NCI-H187 (cell line): ENCODE data around the gene RBM11.
A peak's percentile ranks its signal among the peaks of the same experiment; 100 is the strongest.

Source experiments
- DNase-seq, 2 experiments: peaks; one replicate each; lab custom pipeline; 2025; lab: John Stamatoyannopoulos, UW

RBM11 gene, protein sequence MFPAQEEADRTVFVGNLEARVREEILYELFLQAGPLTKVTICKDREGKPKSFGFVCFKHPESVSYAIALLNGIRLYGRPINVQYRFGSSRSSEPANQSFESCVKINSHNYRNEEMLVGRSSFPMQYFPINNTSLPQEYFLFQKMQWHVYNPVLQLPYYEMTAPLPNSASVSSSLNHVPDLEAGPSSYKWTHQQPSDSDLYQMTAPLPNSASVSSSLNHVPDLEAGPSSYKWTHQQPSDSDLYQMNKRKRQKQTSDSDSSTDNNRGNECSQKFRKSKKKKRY

DNA sequence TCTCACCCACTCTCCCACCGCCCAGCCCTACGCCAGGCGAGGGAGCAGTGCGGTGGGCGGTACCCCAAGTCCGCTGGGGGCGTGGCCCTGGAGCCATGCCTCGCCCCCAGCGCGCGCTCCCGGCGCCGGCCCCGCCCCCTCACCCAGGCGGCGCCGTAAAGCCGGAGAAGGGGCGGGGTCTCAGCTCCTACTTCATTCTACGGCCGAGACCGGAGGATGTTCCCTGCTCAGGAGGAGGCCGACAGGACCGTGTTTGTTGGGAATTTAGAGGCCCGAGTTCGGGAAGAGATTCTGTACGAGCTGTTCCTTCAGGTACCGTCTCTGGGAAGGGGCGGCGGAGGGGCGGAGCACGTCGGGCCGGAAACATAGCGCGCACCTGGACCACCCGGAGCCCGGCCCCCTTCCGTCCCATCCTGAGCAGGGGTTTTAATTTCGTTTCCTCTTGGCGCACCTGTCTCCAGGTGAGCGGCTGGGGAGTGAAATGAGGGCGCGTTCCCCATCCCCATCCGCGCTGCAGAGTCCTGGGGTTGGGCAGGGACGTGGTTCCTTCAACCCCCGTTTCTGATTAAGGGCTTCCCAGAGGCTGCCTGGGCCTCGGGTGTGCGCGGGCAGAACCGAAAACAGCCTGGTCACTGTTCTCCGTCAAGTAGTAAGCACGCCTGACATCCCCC is at the start of gene RBM11:
Gene RBM11 (plus strand): TSS at position 187 of the 671 bp plus-strand sequence. CDS start 30 bp downstream, at position 217.
- peak; percentile 22 to 68 for DNase-seq

DNA sequence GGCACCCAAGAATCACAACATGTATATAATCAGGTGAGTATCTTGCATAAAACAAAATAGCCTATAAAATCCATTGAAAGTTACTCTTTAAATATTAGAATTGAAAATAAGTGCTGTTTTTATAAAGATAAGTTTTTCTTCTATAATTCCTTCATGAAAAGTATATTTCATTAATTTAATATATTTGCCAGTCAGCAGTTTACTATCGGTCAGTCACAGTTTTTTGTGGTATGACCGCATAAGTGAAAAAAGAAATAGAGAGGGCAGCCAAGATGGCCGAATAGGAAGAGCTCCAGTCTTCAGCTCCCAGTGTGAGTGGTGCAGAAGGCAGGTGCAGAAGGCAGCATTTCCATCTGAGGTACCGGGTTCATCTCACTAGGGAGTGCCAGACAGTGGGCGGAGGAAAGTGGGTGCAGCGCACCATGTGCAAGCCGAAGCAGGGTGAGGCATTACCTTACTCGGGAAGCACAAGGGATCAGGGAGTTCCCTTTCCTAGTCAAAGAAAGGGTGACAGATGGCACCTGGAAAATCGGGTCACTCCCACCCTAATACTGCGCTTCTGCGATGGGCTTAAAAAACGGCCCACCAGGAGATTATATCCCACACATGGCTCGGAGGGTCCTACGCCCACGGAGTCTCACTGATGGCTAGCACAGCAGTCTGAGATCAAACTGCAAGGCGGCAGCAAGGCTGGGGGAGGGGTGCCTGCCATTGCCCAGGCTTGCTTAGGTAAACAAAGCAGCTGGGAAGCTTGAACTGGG is 49.3 kb upstream of the RBM11 start:
- DNase-seq = peak; percentile 28 to 29

DNA sequence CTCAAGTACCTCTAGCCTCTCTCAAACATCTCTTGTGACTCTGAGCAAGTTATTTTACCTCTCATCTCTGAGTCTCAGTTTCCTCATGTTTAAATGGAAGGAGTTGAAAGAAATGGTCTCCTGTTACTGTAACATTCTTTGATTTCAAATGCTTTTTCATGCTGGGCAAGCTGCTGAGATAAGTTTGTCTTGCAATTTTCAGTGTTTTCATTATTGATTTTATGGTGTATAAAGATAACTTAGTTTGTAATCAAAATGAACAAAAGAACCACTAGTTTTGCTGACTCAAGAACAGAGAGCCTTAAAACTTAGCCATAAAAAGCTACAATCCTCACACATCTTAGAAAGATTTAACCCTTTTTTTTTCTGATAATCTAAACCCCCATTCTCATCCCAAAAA is 9.7 kb upstream of the RBM11 start:
- no peak for DNase-seq

DNA sequence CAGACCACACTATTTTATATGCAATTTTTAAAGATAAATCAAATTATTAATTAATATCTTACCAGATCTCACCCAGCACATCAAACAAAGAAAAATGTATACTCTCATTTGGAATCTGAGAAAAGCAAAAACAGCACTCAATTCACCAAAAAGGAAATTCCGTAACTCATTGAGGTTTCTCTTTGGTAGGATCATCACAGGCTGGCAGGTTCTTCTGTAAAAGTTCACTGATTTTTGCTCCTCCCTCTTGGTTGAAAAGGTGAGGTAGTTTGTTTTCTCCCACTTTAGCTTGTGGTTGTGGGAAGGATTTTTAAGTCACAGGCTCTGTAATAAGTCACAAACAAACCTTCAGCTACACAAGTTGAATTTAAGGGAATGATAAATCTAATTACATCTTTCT is 5.2 kb upstream of the RBM11 start, which contains the start of gene LIPI:
Gene LIPI (minus strand): TSS at position 218 of the 400 bp plus-strand sequence. CDS start 110 bp downstream, at position 108.
- DNase-seq = no peak

DNA sequence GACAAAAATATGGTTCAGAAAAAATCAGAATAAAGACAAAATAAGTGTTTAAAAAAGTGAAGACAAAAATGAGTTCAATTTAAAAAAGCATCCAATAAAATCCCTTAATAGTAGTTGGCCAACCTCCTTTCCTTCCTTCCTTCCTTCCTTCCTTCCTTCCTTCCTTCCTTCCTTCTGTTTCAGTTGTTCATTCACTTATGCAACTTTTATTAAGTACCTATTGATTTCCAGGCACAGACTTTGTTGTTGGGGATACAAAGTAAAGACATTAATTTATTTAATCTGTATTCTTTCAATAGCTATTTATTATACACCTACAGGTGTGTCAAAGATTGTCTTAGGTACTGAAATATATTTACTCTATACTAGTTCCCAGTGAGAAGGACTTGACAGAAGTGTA is 2.8 kb upstream of the RBM11 start:
- DNase-seq = no peak

DNA sequence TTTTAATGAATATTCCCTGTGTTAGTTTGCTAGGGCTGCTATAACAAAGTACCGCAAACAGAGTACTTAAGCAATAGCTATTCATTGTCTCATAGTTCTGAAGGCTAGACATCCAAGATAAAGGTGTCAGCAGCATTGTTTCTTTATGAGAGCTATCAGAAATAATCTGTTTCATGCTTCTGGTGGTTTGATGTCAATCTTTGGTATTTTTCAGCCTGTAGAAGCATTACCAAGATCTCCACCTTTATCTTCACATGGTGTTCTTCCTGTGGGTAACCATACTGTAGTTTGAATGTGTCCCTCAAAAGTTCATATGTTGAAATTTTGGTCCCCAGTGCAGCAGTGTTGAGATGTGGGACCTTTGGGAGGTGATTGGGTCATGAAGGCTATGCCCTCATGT is 7.4 kb downstream of the RBM11 start:
- DNase-seq = no peak

DNA sequence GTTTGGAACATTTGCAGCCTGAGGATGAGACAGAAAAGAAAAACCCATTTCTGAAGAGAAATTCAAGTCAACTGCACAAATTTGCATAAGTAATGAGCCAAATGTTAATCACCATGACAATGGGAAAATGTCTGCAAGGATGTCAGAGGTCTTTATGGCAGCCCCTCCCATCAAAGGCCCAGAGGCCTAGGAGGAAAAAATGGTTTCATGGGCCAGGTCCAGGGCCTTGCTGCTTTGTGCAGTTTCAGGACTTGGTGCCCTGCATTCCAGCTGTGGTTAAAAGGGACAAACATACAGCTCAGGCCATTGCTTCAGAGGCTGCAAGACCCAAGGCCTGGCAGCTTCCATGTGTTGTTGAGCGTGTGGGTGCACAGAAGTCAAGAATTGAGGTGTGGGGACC is 13.4 kb downstream of the RBM11 start:
- DNase-seq = no peak

DNA sequence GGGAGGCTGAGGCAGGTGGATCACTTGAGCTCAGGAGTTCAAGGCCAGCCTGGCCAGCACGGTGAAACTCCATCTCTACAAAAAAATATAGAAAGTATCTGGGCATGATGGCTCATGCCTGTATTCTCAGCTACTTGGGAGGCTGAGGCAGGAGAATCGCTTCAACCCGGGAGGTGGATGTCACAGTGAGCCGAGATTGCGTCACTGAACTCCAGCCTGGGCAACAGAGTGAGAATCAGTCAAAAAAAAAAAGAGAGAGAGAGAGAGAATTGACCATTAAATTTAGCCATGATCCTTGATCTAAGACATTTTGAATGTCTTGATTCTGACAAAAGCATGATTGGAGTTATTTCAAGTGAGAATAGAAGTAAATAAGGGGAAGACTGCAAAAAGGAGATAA is 19.1 kb downstream of the RBM11 start:
- no peak for DNase-seq

DNA sequence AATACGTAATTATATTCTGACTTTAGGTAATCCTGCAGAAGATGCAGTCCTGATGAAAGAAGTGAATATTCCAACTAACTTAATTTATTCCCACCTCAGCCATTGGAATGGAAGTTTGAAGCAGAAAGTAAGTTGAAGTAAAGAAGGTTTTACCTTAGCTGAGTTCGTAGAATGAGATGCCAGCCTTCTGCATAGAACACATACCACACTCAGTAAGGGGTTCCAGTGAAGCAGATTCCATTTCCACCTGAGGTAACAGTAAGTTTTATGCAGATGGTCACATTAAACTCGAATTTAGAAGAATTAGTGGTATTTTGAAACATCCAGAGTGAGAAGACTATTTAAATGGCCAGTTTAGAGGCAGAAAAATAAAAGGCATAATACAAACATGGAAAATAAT is 20.2 kb downstream of the RBM11 start:
- DNase-seq = no peak

DNA sequence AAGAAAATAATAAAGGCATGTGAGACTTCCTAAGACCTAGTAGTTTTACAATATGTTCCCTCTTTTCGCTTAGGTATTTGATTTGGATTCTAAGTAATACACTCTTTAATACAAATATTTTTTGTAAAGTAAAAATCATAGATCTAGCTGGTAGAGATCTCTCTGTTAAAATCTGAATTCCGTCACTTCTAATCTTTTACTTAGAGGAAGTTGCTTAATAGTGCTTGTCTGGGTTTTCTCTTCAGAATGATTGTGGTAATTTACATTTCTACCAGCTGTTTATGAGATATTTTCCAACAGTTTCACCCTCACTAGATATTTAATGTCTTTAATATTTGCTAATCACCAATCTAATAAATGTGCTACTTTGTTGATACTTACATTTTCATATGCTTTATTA is 23.3 kb downstream of the RBM11 start:
- no peak for DNase-seq

DNA sequence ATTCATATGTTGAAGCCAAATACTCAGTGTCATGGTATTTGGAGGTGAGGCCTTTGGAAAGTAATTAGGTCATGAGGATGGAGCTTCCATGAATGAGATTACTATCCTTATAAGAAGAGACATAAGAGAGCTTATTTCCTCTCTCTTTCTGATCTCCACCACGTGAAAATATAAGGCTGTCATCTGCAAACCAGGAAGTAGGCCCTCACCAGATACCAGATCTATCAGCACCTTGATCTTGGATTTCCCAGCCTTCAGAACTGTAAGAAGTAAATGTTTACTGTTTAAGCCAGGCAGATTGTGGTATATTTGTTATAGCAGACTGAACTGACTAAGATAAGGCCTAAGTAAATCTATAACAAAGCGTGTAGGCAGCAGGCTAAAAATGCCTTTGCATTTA is 25.3 kb downstream of the RBM11 start:
- no peak for DNase-seq

DNA sequence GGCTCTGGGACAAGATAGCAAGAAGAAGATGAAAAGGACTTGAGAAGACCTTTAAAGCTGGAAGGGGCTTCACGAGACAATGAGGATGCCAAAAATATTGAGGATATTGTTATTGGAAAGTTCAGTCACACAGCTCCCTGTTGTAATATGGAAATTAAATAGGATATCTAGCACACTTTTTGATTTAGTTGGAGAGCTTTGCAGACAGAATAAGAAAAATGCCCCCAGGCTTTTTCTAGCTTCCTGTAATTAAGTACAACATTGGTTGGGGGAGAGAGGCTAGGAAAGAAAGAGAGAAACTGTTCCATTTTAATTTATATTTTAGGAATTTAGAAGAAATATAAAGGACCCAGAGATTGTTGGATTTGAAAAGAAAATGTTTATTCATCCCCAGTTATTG is 27.5 kb downstream of the RBM11 start:
- DNase-seq = no peak

DNA sequence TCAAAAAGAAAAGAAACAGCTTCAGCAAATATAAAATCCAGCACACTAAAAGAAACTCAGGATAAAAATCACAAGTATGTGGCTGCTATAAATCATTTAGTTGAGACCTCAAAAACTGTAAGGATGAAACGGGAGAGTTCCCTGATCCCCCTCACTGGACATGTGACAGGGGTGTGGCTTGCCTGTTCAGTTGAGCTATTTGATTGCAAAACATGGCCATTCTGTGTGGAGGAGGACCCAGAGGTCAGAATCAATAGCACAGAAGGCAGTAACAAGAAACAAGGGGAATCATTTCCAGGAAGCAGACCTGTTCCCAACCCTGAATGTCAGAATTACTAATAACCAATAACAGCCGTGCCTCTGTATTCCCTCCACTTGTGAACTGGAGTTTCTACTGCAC is 27.9 kb downstream of the RBM11 start:
- DNase-seq = no peak

DNA sequence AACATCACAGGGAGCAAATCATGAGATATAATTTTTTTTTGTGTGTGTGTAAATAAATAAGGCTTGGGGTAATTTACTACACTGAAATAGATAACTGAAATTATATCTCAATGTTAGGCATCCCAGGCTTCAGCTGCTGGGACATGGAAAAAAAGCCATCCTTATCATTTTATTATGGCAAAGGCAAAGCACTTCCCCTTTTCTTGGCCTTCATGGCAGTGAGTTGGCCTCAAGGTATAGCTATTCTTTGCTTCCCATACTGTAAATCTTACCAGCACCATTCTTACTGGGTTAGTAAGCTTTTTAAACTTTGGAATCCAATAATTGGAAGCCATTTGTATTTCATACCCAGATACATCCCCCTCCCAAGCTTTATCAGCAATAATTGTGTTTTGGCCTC is 29.0 kb downstream of the RBM11 start:
- DNase-seq = no peak

DNA sequence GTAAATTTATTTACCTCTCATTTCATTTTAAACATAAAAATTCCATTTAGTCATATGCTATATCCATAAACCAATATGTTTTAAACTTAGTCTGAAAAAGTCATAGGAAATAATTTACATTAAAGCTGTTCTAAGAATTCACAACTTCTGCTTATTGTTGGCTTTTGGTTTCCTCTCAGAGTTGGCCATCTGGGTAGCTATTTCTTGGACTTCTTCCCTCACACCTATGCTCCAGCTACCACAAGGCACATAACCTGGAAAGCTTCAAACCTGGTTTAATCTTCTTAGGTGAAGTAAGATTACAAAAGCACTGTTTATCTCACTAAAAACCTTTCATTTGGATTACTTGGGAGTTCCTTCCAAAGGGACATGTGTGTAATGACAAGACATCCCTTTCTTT is 29.8 kb downstream of the RBM11 start:
- DNase-seq = no peak

DNA sequence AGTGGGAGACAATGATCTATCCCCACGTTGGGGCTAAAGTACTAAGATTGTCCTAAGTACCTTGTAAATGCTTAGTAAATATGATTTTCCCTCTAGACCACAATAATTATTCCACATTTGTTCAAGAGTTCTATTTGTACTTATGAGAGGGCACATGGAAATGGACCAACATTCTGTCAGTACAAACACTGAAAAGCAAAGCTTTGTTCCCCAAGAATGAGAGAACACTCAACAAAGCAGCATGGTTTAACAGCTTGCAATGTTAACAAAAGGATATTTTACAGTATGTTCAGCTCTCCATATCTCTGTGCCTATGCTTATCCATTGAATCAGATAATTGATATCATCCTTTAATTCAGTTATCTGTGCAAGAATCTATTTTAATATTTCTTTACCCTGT is 35.4 kb downstream of the RBM11 start:
- DNase-seq = no peak

DNA sequence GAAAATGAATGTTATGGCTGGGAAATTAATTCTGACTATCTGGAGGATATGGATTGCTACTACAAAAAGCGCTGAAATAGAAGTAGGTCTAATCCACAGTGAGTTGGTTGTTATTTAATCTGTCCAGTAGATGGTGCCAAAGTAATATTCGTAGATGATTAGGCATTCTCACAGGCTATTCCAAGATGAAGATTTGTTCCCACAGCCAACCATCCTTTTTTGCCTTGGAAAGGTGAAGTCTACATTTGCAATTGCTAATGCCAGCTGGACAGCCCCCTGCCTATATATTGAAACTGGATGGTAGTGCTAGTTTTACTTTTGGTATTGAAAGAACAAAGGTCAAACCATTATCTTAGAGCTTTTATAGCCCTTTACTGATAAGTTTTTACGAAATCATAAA is 43.8 kb downstream of the RBM11 start:
- DNase-seq = no peak

DNA sequence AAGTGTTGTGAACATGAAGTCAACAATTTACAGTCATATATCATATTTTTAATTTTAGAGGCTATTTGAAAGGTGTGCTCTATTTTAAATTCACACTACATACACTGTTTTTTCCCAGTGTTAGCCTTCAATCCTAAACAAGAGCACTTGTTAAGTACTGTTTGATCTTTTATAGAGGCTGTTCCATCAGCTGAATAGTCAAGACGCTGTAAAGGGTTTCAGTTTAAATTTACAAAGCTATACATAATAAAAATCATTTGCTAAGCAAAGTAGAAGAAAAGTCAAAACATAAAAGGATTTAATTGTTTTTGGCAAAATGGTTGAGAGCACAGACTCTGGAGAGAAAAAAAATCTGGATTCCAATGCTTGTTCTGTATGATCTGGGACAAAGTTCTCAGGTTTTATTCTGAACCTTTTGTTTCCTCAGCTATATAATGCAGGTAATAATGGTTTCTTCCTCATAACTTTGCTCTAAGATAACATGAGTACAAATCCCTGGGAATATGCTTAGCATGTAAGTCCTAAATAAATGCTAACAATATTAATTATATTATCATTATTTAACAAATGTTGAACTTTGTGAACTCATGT is 44.3 kb downstream of the RBM11 start:
- no peak for DNase-seq

DNA sequence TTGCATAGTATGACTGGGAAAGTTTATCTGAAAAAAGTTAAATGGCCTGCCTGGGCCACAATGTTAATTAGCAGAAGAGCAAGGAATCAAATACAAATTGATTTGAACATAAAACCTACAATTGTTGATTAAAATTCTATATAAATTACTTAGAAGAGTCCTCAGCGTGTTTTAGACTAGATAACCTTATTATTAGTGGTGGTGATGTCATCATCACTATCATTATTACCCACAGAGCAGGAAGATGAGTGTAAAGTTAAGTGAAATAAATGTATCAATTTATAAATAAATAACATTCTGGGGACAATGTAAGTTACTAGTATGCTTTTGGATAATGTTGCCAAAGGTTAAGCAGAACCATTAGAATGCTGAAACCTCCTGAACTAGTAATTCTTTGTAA is 46.1 kb downstream of the RBM11 start:
- DNase-seq = no peak

DNA sequence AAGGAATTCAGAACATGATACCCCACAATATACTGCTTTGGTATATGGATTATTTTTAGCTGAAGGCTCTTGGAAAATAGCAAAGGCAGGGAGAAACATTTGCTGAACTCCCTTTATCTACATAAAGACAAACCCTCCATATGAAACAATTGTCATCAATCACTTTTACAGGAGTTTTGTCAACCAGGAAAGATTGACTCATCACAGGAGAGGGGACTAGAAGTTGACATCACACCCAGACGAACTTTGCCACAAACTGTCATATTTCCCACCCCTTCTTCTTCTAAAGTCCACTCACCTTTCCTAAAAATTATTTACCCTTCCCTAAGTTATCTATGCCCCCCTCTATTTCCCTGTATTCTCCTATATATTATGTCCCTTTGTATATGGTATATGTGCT is 47.9 kb downstream of the RBM11 start:
- no peak for DNase-seq

DNA sequence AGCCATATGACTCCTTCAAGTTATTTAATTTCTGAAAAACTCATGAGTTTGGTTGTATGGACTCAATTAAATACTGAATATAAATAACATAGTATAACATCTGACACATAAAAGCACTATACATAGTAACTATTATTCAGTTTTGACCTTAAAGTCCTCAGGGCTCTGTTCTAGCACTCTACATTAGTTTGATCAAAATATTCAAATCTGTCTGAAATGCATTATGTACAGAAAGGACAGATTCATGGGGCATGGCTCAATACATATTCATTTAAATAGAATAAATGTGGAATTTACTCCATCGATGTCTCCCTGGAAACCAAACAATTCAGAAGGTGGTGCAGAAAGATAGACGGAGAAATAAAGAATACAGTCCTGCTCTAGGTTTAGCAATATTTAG is 49.1 kb downstream of the RBM11 start:
- no peak for DNase-seq

DNA sequence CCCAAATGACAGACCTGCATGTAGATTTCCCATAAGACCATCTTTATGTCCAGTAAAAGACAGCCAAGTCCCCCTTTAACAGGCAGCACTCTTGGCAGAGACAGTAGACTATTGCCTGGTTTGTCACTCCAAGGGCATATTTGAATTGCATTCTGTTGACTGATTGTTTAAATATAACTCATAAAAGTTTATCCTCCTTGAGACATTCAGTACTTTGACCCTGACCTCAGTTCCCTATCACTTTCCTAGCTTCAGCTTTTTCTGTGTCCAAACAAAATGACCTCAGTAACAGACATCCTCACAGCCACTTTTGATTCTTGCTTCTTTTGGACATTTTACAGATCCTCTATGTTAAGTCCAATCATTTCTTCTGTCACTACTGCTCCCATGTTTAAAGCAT is 51.1 kb downstream of the RBM11 start:
- DNase-seq = no peak

DNA sequence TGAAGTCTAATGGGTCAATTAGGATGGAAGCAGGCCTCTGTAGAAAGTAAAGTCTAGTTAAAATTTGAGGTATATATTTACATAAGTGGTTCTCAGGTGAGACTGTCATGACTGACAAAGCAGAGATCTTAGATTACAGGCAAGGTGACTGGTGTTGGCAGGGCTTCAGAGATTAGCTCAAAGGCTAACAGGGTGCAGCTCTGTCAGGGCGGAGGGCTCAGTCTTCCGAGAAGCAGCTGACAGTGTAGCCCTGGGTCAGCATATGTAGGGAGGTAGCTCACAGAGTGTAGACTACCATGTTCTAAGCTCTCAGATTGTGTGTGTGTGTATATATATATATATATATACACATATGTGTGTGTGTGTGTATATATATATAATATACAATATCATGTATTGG is 54.7 kb downstream of the RBM11 start:
- no peak for DNase-seq
